ENCODE data around the gene PNMA6F.
"Not testable (repeated sequence)": the region's sequence is repeated elsewhere in the genome, so short reads cannot be mapped to it uniquely, and the experiment has no call there.

The PNMA6F gene

GRCh38 chrX:153301746-153302145, 19.8 kb downstream of the PNMA6F start:
- no peak for DNase-seq

GRCh38 chrX:153299855-153300254, 21.7 kb downstream of the PNMA6F start:
- DNase-seq = no peak

GRCh38 chrX:153297376-153297775, 24.2 kb downstream of the PNMA6F start:
- DNase-seq = no peak

GRCh38 chrX:153293485-153294071, 28.0 kb downstream of the PNMA6F start:
- not testable (repeated sequence) for DNase-seq

GRCh38 chrX:153288807-153289206, 32.8 kb downstream of the PNMA6F start:
- DNase-seq = not testable (repeated sequence)

- DNase-seq = not testable (repeated sequence)
Measured at GRCh38 chrX:153285678-153286077, 35.9 kb downstream of the PNMA6F start.

GRCh38 chrX:153283982-153284381, 37.6 kb downstream of the PNMA6F start:
- DNase-seq = not testable (repeated sequence)

GRCh38 chrX:153281784-153282183, 39.8 kb downstream of the PNMA6F start:
- DNase-seq = not testable (repeated sequence)

- not testable (repeated sequence) for DNase-seq
Measured at GRCh38 chrX:153279304-153279703, 42.3 kb downstream of the PNMA6F start.

- DNase-seq = not testable (repeated sequence)
Measured at GRCh38 chrX:153276049-153276448, 45.5 kb downstream of the PNMA6F start.

- DNase-seq = not testable (repeated sequence)
Measured at GRCh38 chrX:153275418-153275817, 46.1 kb downstream of the PNMA6F start.

GRCh38 chrX:153272584-153272983, 49.0 kb downstream of the PNMA6F start:
- not testable (repeated sequence) for DNase-seq

GRCh38 chrX:153272070-153272469, 49.5 kb downstream of the PNMA6F start:
- not testable (repeated sequence) for DNase-seq

All from KG1 (cell line).